GM18498 (cell line): ENCODE results near the gene ZFP64.
A peak's percentile ranks its signal among the peaks of the same experiment; 100 is the strongest.
"Not testable (repeated sequence)": the region's sequence is repeated elsewhere in the genome, so short reads cannot be mapped to it uniquely, and the experiment has no call there.

ENCODE experiments used
- ATAC-seq: cut with Tn5 transposase; IDR thresholded peaks from one replicate; pipeline ENCODE4 v1.9.1; 2021; ENCODE audit warnings: mild to moderate bottlenecking, moderate library complexity; ENCODE audit not compliant: unreplicated experiment

The ZFP64 gene

DNA sequence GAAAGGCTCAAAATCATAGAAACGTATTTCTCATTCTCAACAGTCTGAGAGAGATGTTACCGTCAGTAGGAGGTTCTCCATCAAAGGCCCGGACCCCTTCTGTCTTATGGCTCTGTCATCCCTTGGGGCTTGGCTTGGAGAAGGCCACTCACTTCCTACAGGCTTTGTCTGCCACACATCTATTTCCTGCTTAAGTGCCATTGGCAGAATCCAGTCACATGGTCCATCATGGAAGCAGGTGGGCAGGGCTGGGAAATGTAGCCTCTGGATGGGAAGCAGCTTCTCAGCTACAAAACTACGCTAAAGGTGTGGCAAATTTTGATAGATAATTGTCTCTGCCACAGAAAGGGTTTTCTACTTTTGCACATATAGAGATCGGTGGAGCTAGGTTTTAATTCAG lies 12.6 kb upstream of the ZFP64 start:
- no peak for ATAC-seq

GRCh38 chr20:52201395-52201794 lies 9.8 kb upstream of the ZFP64 start:
- no peak for ATAC-seq

DNA sequence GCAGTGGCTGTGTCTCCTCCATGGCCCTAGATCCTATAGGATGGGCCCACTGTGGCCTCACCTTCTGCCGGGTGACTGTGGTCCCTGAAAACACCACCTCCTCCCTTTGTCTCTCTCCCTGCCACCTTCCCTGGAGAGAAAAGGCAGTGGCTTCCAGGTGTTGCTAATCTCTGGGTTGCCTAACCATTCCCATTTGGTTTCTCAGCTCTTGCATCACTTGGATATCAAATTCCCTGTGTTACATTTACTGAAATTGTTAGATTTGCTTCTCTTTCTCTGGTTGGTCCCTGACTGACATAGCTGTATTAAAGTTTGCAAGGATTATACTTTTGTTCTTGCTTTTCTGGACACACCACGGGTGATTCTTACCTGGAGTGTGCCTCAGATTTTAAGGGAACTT lies 9.3 kb upstream of the ZFP64 start:
- ATAC-seq = no peak

DNA sequence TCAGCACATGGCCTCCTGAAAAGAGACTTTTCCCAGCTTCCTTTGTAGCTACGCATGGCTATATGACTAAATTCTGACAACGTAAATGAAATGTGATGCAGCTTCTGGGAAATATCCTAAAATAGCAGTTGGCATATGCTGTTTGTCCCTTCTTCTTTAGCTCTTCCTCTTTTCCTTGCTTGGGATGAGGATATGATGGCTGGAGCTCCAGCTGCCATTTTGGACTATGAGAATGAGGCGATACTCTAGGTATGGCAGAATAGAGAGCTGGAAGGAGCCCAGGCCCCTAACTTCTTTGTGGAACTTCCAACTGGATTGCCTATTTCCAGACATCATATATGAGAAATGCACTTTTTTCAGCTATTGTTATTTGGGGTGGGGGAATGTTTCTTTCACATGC lies 5.3 kb upstream of the ZFP64 start:
- ATAC-seq = no peak

- ATAC-seq = no peak
These were observed 2.4 kb upstream of the ZFP64 start for GRCh38 chr20:52193886-52194545.

DNA sequence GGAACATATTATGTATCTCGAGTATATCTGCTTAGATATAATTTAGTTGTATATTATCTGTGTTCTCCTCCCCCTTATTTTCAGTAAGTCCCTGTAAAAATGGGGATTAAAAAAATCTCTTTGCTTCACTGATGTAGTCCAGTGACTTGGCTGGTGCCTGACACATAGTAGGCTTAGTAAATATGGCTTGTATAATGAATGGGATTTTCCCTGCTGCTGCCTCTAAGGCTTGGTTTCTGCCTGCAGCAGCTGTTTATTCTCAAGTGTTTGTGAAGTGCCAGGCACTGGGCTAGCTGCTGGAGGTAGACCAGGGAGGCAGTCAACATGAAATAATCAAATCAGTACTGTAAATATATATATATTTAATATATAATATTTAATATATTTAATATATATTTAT lies 1.6 kb upstream of the ZFP64 start:
- ATAC-seq = no peak

- ATAC-seq = not testable (repeated sequence)
These were observed 1.1 kb upstream of the ZFP64 start for GRCh38 chr20:52192719-52193007.

- peak; percentile 49 for ATAC-seq
These were observed 538 bp upstream of the ZFP64 start for GRCh38 chr20:52191916-52192718.

DNA sequence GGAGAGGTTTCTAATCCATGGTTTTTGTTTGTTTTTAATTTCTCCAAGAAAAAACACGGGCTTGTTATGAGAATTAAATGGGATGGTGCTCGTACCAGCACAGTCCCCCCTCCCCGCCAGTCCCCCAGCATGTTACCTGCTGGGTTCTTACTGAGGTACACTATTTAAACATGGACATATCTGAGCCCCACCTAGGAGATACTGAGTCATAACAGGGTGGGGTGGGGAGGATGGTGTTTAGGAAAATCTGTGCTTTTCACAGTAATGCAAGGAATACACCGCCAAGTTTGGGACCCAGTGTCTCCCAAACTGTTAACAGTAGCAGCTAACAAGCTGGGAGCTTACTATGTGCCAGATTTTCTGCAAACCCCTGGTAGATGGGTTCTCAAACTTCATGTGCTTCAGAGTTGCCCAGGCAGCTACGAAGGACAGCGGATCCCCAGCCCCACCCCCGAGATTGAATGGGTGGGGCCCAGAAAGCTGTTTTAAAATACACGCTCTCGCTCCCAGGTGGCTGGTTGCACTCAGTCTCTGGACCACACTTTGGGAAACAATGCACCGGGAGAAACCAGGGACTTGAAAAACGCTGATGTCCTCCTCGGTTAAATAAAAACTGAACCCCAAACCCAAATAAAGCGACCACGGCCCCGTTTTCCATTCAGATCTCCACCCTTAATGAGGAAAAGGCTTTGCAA lies 995 bp downstream of the ZFP64 start:
- peak; percentile 44 for ATAC-seq

DNA sequence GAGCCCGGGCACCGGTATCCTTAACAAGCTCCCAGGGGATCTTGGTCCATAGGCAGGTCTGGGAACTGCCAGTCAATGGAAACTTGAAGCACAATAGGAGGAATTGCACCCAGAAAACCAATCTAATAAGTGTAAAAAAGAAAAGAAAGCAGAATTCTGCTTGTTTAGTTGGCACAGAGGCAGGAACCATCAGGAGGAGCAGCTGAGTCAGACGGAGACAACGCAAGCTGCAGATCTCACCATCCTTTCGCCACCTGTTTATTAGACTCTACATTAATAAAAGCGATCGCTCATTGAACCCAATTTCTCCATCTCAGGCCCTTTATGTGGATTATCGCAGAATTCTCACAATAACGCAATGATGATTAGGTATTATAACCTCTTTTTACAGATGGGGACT lies 9.8 kb downstream of the ZFP64 start:
- no peak for ATAC-seq

DNA sequence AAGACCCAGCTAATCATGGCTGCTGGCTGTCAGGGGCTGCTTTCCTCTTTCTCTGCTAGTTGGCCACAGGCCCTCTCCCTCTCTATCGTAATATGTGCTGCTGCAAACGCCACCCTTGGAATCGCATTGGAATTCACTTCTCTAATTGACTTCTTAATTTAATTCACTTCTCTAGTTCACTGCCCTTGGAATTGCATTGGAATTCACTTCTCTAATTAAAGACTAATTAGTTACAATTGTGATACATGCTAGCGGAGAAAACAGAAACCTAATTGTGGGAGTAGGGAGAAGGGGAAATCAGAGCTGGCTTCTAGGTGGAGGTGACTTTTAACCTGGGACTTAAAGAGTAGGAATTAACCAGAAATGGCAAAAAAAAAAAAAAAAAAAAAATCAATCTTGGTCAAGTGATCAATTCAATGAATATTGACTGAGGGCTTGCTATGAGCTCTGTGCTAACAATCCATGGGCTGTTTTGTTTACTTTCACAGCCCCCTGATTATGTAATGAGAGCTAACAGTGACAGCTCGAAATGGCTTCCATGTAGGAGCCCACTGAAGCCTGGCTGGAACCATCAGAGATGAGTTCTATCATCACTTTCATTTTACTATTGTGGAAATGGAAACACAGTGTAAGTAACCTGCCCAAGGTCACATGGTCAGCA lies 11.3 kb downstream of the ZFP64 start:
- ATAC-seq = no peak

- ATAC-seq = peak; percentile 89
These were observed 12.0 kb downstream of the ZFP64 start for GRCh38 chr20:52179331-52180179.

DNA sequence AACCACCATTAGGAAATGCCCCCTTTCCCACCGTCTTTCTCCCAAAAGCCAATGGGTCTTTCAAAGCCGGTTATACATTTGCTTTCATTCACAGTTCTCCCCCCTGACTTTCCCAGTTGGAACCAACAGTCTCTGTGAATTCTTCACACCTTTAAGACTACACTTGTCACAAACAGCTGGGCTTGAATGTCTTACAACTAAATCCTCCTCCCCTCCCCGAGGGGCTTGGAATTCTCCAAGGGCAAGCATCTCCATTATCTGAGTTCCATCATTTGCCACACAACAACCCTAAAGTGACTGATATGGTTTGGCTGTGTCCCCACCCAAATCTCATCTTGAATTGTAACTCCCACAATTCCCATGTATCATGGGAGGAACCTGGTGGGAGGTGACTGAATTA lies 12.9 kb downstream of the ZFP64 start:
- no peak for ATAC-seq

- ATAC-seq = no peak
These were observed 15.7 kb downstream of the ZFP64 start for GRCh38 chr20:52175840-52176239.

DNA sequence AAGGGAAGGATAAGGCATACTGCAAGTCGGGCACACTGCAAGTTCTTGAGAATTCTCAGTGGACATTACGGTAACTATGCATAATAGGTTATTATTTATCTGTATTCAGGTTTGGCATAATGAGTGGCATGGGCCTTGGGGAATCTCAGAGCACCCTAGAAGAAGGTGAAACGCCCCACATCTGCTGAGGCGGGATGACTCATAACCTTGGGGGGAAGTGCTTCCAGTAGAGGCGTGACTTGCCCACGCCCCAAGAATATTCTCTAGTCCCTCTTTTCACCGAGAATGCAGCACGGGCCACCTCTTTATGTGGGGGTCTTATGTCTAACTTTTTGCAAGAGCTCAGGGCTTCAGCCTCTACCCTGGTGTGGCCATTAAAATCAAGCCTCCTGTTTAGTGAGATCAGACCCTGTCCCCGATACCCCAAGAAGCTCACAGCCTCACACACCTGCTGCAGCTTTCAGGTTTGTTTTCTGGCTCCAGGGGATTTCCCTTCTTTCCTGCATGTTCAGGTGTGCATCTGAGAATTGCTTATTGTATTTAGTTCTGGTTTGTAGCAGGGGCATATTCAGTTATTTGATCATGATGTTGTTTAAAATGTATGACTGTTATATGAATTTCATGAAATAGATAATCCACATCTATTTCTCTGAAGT lies 19.1 kb downstream of the ZFP64 start:
- peak; percentile 94 for ATAC-seq

DNA sequence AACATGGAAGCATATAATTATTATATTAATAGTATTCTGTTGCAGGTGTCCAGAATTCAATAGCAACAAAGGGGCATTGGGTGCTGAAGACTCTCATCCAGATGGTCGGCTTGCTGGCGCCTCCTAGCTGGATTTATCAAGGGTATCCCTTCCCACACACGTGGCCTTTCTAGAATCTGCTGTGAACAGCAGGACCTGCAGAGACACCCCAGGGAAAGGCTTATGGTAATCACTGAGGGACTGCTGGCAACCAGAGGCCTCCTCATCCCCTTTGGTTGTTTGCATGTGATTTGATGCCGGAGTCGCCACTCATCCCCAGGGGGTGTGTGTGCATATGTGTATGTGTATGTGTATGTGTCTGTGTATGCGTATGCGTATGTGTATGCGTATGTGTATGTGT lies 20.6 kb downstream of the ZFP64 start:
- no peak for ATAC-seq

- no peak for ATAC-seq
These were observed 23.5 kb downstream of the ZFP64 start for GRCh38 chr20:52168116-52168515.

DNA sequence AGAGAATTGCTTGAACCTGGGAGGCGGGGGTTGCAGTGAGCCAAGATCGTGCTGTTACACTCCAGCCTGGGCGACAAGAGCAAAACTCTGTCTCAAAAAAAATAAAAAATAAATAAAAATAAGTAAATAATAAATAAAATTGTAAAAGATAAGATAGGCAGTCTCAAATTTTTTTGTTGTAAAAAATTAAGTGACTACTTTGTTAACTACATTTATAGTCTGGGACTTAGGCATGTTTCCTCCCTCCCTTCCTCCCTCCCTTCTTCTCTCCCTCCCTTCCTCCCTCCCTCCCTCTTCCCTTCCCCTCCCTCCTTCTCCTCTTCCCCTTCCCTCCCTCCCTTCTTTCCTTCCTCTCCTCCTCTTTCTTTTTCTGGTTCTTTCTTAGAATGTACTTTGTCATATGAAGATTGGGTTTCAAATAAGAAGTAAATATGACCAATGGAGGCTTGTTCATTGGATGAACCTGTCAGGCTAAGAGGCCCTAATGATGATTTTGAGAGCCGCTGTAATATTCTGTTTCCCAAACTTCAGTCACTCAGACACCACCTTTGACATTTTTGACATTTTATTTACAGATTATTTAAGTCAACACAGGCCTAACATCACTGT lies 24.2 kb downstream of the ZFP64 start:
- ATAC-seq = no peak

GRCh38 chr20:52166150-52166549 lies 25.4 kb downstream of the ZFP64 start:
- no peak for ATAC-seq
